ENCODE measurements around the gene TBX2. TPM values are rescaled to one million over a fixed set of nuclear protein-coding genes. Genes with fewer than 3 reads are reported as not detected.

The TBX2 gene
- total RNA-seq, 1 experiment from 2014 or later = 0.08 TPM

GRCh38 chr17:61453566-61454380, 54.1 kb downstream of the TBX2 start:
- DNase-seq (ENCODE audit: low spot score) = no peak

- DNase-seq (ENCODE audit: low spot score) = no peak
Observed at GRCh38 chr17:61454381-61455323, 55.0 kb downstream of the TBX2 start.

- no peak for DNase-seq (ENCODE audit: low spot score)
Observed at GRCh38 chr17:61455324-61456060, 55.8 kb downstream of the TBX2 start.

- DNase-seq (ENCODE audit: low spot score) = no peak
Observed at GRCh38 chr17:61456061-61456681, 56.5 kb downstream of the TBX2 start.

- DNase-seq (ENCODE audit: low spot score) = no peak
Observed at GRCh38 chr17:61456688-61457225, 57.1 kb downstream of the TBX2 start.

- no peak for DNase-seq (ENCODE audit: low spot score)
Observed at GRCh38 chr17:61457226-61457983, 57.8 kb downstream of the TBX2 start.

- no peak for DNase-seq (ENCODE audit: low spot score)
Observed at GRCh38 chr17:61458000-61458399, 58.4 kb downstream of the TBX2 start.

- DNase-seq (ENCODE audit: low spot score) = no peak
Observed at GRCh38 chr17:61458421-61459141, 58.9 kb downstream of the TBX2 start.

Other genes starting within 250 kb of the TBX2 start
- gene TBX4, start 52.6 kb downstream of the TBX2 start, total RNA-seq (2014; rRNA removed; shearing (Covaris generic)) = not detected in 2 replicates
- not detected in 2 replicates for gene NACA2, start 191.4 kb downstream of the TBX2 start, total RNA-seq (2014; rRNA removed; shearing (Covaris generic))